H1 (cell line): ENCODE results near the gene POLR2M.

Experiments
- ATF3 ChIP-seq: IDR thresholded peaks from 2 replicates; pipeline ENCODE4 v1.6.1; 2011; ENCODE audit warnings: low read depth, mild to moderate bottlenecking, low read length; ENCODE audit not compliant: insufficient read depth
- CBX8 ChIP-seq: fragments of 300-800, 300-1000 bp; sonication (generic); IDR thresholded peaks from 2 replicates; pipeline ENCODE4 v1.7.1; 2016; ENCODE audit warnings: low read depth, low read length, borderline replicate concordance
- CHD2 ChIP-seq: IDR thresholded peaks from 2 replicates; pipeline ENCODE4 v1.6.1; 2012; ENCODE audit warnings: low read length, improper control_type of control experiment
- CTCF ChIP-seq, 3 experiments: IDR thresholded peaks; 1 replicate in 2 of 3; 2 replicates in 1 of 3; pipeline versions ENCODE4 v1.5.1 to v1.6.1; 2011; ENCODE audit warnings: low read length in 3 of 3, mild to moderate bottlenecking in 3 of 3, inconsistent platforms in 2 of 3, low read depth in 1 of 3, moderate library complexity in 1 of 3; ENCODE audit not compliant: insufficient read depth in 1 of 3; ENCODE audit errors: control extremely low read depth in 1 of 3
- EZH2 ChIP-seq: fragments of 200-600 bp; sonication (generic); IDR thresholded peaks from 2 replicates; pipeline ENCODE4 v1.7.1; 2012; ENCODE audit warnings: low read depth, mild to moderate bottlenecking, moderate library complexity, low read length, inconsistent platforms; ENCODE audit not compliant: severe bottlenecking
- KDM4A ChIP-seq: IDR thresholded peaks from one replicate; pipeline ENCODE4 v1.7.1; 2012; ENCODE audit warnings: low read depth, mild to moderate bottlenecking, moderate library complexity, low read length, inconsistent platforms; ENCODE audit not compliant: severe bottlenecking
- POLR2A ChIP-seq, 2 experiments: IDR thresholded peaks; 1 replicate in 1 of 2; 2 replicates in 1 of 2; pipeline ENCODE4 v1.6.1; 2011; ENCODE audit warnings: low read depth in 2 of 2, low read length in 2 of 2, mild to moderate bottlenecking in 2 of 2; ENCODE audit errors: control extremely low read depth in 1 of 2
- POLR2AphosphoS5 ChIP-seq: IDR thresholded peaks from 2 replicates; pipeline ENCODE4 v1.6.1; 2011; ENCODE audit warnings: low read depth, low read length
- SIN3A ChIP-seq, 2 experiments: IDR thresholded peaks in 1 of 2; conservative IDR thresholded peaks in 1 of 2; 2 replicates each; pipeline ENCODE4 v1.6.1; 2011 to 2012; ENCODE audit warnings: low read length in 2 of 2, improper control_type of control experiment in 1 of 2, low read depth in 1 of 2, mild to moderate bottlenecking in 1 of 2
- SIRT6 ChIP-seq: IDR thresholded peaks from one replicate; pipeline ENCODE4 v1.7.1; 2012; ENCODE audit warnings: low read length, inconsistent platforms
- SP1 ChIP-seq: IDR thresholded peaks from 2 replicates; pipeline ENCODE4 v1.6.1; 2011; ENCODE audit warnings: low read depth, low read length
- TEAD4 ChIP-seq: IDR thresholded peaks from 2 replicates; pipeline ENCODE4 v1.6.1; 2012; ENCODE audit warnings: low read depth, low read length, inconsistent platforms, mixed read lengths

- TF ChIP-seq CTCF (IDR thresholded peaks at IDR 0.05; ENCODE audit: control extremely low read depth in 1 of 3, insufficient read depth in 1 of 3, low read depth in 1 of 3, low read length in 3 of 3) (no peak), SP1 (no peak), EZH2 (no peak), POLR2A (IDR thresholded peaks at IDR 0.05; ENCODE audit: control extremely low read depth in 1 of 2, low read depth in 2 of 2, low read length in 2 of 2) (no peak), CBX8 (no peak), POLR2AphosphoS5 (no peak), SIRT6 (no peak), KDM4A (no peak), ATF3 (no peak), SIN3A (conservative IDR thresholded peaks at IDR 0.05 in 1 of 2, IDR thresholded peaks at IDR 0.05 in 1 of 2; ENCODE audit: low read depth in 1 of 2, low read length in 2 of 2) (no peak), TEAD4 (no peak), CHD2 (no peak)
Measured at GRCh38 chr15:57662802-57663201, 43.7 kb upstream of the POLR2M start.
